GM12872 (cell line): ENCODE data around the gene AEN.
A peak's percentile ranks its signal among the peaks of the same experiment; 100 is the strongest.

Source experiments
- CTCF ChIP-seq: IDR thresholded peaks from 3 replicates; pipeline ENCODE4 v1.5.1; 2011; ENCODE audit warnings: low read depth, mild to moderate bottlenecking, low read length, moderate library complexity; ENCODE audit not compliant: insufficient read depth

AEN gene

DNA sequence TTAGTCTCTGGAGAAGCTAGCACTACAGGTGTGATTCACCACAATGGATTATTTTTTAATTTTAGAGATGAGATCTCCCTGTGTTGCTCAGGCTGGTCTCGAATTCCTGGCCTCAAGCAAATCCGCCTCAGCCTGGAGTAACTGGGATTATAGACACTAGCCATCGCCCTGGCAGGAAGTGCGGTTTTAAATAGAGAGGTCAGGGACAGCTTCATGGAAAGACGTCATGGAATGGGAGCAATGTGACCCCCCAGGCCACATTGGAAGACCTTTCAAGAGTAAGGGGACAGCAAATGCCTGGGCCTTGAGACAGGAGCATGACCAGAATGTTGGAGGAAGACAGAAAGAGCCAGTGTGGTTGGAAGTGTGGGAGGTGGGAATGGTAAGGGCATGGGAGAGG, 15.5 kb downstream of the AEN start:
- TF ChIP-seq CTCF: no peak

DNA sequence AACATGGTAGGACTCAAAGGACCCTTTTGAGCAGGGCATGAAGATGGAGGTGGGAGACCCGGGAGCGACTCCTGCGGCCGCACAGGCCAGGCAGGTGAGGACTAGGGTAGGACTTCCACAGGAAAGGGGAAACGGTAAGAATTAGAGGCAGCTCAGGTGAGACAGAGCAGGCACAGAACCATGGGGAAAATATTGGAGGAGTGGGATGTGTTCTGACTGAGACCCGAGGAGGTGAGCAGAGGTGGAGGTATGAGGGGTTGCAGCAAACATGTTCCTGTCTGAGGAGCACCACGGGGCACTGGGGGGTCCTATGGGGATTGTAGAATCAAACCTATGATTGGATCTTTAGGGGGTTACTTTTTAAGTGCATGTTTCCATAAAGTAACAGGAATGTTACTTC, 16.3 kb downstream of the AEN start:
- TF ChIP-seq CTCF: no peak

DNA sequence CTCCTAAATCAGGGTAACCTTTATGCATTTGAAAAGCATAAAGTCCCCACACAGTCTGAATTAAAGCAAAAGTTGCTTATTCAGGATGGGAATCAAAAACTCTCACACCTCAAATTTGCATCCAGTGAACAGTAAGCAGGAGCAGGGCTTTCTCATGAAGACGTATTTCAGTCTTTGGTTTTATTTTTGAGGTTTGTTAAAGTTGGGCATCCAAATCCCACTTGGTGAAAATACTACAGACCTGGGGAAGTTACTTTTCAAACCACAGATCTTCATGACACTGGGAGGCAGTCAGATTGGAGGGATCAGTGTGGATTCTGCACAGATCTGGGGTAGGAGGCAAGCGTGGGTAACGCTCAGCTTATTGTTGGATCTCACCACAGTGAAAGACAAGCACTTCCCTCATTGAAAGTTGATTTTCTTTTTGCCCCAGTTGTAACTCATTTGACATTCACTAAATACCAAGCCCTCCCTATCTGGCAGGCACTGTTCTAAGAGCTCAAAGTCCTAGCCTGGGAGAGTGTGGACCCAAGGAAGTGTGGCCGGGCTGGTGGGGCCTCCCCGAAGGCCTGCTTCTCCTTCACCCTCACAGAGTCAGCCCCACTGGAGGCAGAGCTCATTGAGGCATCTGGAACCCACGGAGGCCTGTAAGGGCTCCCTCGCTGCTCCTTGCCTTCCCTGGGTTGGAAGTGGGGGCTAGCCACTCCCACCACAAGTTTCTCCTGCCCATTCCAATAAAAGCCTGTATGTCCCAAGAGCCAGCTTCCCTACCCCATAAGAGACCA, 16.9 kb downstream of the AEN start:
- no peak for TF ChIP-seq CTCF

DNA sequence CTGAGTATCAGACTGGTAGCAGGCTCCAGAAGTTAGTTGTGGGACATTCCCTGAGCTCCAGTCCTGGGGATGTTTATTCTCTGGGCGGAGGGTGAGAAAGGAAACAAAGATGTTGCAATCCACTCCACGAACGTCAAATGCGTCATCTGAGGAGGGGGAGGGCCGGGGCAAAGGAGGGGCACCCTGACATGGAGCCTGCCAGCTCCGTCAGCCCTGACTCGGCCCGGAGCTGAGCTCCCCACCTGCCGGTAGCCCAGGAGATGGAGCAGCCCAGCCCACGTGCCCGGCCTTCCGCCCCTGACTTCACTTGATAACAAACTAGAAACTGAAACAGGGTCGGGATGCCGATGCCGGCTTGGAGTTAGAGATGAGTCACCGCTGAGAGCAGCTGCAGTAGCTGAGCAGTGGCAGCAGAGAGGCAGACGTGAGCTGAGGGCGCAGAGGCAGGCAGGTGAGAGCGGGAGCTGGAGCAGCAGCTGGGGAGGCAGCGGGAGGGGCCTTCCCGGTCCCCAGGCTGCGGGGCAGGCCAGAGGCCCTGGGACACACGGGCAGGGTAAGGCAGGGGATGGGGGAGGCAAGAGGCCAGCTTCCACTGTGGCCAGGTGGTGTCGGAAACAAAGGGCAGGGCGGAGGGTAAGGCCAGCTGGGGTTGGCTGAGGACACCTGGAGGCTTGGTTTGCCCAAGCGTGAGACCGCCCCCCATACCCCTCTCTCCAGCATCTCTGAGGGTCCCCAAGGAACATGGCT, 17.7 kb downstream of the AEN start, which contains the start of gene ISG20:
TSS of gene ISG20 (plus strand) at position 391 of the 747 bp plus-strand sequence. CDS start at position 742, 351 bp downstream.
- peak; percentile 50 for TF ChIP-seq CTCF

DNA sequence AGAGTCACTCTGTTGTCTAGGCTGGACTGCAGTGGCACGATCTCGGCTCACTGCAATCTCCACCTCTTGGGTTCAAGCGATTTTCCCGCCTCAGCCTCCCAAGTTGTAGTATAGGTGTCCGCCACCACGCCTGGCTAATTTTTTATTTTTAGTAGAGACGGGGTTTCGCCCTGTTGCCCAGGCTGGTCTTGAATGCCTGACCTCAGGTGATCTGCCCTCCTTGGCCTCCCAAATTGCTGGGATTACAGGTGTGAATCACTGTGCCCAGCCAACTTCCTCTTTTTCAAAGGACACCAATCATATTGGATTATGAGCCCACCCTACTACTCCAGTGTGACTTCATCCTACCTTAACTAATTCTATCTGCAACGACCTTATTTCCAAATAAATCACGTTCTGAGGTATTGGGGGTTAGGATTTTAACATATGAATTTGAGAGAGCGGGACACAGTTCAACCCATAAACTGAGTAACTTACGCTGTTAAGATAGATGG, 20.9 kb downstream of the AEN start:
- no peak for TF ChIP-seq CTCF

DNA sequence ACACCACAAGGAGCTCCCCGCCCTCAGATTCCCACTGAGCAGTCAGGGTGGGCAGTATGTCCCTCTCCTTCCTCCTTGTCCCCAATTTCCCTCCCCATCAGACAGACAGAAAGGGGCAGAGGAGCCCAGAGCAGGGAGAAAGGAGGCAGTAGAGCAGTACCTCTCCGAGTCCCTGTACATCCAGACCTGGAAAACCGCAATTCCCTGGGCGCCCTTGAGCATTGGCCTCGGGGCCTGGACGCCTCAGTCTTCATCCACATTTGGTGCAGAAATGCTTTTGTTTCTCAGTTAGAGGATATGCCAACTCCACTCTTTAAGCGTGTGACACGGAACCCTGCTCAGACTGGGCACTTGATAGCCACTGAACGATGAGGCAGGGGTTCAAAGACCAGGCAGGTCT, 23.6 kb downstream of the AEN start:
- TF ChIP-seq CTCF: no peak
